ENCODE results near the gene LYPD5.

DNA sequence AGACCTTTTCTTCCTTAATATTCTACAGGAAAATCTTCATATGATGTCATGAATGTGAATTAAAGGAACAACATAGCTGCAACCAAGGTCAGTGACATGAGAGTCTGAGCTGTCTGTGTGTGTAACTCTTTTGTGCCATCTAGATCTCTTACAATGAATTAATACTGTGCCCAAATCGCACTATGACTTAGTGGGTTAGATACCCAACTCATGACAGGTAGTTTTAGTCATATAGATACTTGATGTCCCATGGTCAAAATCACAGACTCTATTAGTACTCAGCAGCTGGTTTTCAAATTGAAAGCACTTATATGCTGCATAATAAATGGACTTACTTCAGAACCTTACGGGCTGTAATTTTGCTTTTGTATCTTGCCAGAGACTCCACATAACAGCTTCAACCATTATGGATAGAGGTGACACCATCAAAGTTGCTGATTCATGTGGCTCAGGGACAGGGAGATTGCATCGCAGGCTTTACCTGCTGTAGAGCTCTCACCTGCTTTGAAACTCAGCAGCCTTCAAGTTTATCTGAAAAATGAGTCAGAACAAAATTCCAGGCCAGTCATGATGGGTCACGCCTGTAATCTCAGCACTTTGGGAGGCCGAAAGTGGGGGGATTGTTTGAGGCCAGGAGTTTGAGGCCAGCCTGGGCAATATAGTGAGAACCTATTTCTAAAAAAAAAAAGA is 12.6 kb upstream of the LYPD5 start:
- TF ChIP-seq, protein P1, sequence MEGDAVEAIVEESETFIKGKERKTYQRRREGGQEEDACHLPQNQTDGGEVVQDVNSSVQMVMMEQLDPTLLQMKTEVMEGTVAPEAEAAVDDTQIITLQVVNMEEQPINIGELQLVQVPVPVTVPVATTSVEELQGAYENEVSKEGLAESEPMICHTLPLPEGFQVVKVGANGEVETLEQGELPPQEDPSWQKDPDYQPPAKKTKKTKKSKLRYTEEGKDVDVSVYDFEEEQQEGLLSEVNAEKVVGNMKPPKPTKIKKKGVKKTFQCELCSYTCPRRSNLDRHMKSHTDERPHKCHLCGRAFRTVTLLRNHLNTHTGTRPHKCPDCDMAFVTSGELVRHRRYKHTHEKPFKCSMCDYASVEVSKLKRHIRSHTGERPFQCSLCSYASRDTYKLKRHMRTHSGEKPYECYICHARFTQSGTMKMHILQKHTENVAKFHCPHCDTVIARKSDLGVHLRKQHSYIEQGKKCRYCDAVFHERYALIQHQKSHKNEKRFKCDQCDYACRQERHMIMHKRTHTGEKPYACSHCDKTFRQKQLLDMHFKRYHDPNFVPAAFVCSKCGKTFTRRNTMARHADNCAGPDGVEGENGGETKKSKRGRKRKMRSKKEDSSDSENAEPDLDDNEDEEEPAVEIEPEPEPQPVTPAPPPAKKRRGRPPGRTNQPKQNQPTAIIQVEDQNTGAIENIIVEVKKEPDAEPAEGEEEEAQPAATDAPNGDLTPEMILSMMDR (IDR thresholded peaks at IDR 0.05): no peak
- no peak for TF ChIP-seq POLR2A (IDR thresholded peaks at IDR 0.05)

All from testis (tissue), 2 donors.